ENCODE data around the gene TACC3.
A peak's percentile ranks its signal among the peaks of the same experiment; 100 is the strongest.

The TACC3 gene

GRCh38 chr4:1762264-1763010, 41.1 kb downstream of the TACC3 start:
- no peak for DNase-seq

GRCh38 chr4:1763070-1763549, 41.8 kb downstream of the TACC3 start:
- no peak for DNase-seq

GRCh38 chr4:1763550-1764080, 42.3 kb downstream of the TACC3 start:
- DNase-seq: no peak

- DNase-seq: no peak
Observed at GRCh38 chr4:1764670-1765069, 43.3 kb downstream of the TACC3 start.

GRCh38 chr4:1765409-1766072, 44.2 kb downstream of the TACC3 start:
- DNase-seq: no peak

GRCh38 chr4:1766106-1767060, 45.1 kb downstream of the TACC3 start:
- no peak for DNase-seq

- peak; percentile 24 for DNase-seq
Observed at GRCh38 chr4:1767061-1767769, 45.9 kb downstream of the TACC3 start.

GRCh38 chr4:1767770-1768366, 46.5 kb downstream of the TACC3 start:
- DNase-seq: peak; percentile 32

GRCh38 chr4:1768367-1769034, 47.2 kb downstream of the TACC3 start:
- no peak for DNase-seq

- no peak for DNase-seq
Observed at GRCh38 chr4:1769692-1770091, 48.4 kb downstream of the TACC3 start.

- DNase-seq: no peak
Observed at GRCh38 chr4:1770245-1770644, 48.9 kb downstream of the TACC3 start.

- DNase-seq: no peak
Observed at GRCh38 chr4:1770791-1771231, 49.5 kb downstream of the TACC3 start.

GRCh38 chr4:1771555-1772305, 50.4 kb downstream of the TACC3 start:
- no peak for DNase-seq

GRCh38 chr4:1772853-1773538, 51.7 kb downstream of the TACC3 start:
- DNase-seq: no peak

- no peak for DNase-seq
Observed at GRCh38 chr4:1773754-1774153, 52.4 kb downstream of the TACC3 start.

GRCh38 chr4:1775731-1776500, 54.6 kb downstream of the TACC3 start:
- DNase-seq: no peak

GRCh38 chr4:1776521-1777161, 55.3 kb downstream of the TACC3 start:
- DNase-seq: no peak
